K562 (cell line): Measurements from ENCODE around the gene LINGO3. TPM values are rescaled to one million over a fixed set of nuclear protein-coding genes. Genes with fewer than 3 reads are reported as not detected.

Experiments used
- CAMTA2 ChIP-seq: fragments of 250-450 bp; sonication (Bioruptor Pico); conservative IDR thresholded peaks from 2 replicates; pipeline ENCODE4 v1.5.1; 2022
- CHD4 ChIP-seq: fragments of 200-600 bp; sonication (generic); IDR thresholded peaks from 3 replicates; pipeline ENCODE4 v1.6.1; 2012; ENCODE audit warnings: low read depth, mild to moderate bottlenecking, mixed read lengths, low read length, inconsistent platforms; ENCODE audit not compliant: insufficient read depth, insufficient replicate concordance, poor library complexity, severe bottlenecking
- CREB1 ChIP-seq, 2 experiments: sonication (generic) in 1 of 2; formaldehyde crosslinking in 1 of 2; IDR thresholded peaks; 2 replicates each; pipeline versions ENCODE4 v1.6.1 to v1.8.0; 2012 to 2022; ENCODE audit warnings: inconsistent platforms in 1 of 2, mild to moderate bottlenecking in 1 of 2, missing genetic modification reagents in 1 of 2, moderate library complexity in 1 of 2
- ELF1 ChIP-seq: fragments of 200-800 bp; sonication (Bioruptor generic); IDR thresholded peaks from 2 replicates; pipeline ENCODE4 v1.6.1; 2016; ENCODE audit warnings: missing genetic modification characterization, missing compliant biosample characterization
- GABPA ChIP-seq: fragments of 200-800 bp; sonication (Bioruptor generic); conservative IDR thresholded peaks from 2 replicates; pipeline ENCODE4 v1.6.1; 2016; ENCODE audit warnings: low read depth, missing genetic modification characterization, missing compliant biosample characterization
- KAT7 ChIP-seq: sonication (generic); formaldehyde crosslinking; IDR thresholded peaks from 2 replicates; pipeline ENCODE4 v1.8.0; 2022; ENCODE audit warnings: missing genetic modification reagents, mild to moderate bottlenecking, borderline replicate concordance
- LARP7 ChIP-seq: fragments of 450-650 bp; IDR thresholded peaks from 2 replicates; pipeline ENCODE4 v1.6.1; 2016
- PBX2 ChIP-seq, 2 experiments: IDR thresholded peaks in 1 of 2; conservative IDR thresholded peaks in 1 of 2; 2 replicates each; pipeline ENCODE4 v1.6.1; 2016; ENCODE audit warnings: low read depth in 2 of 2, mild to moderate bottlenecking in 1 of 2, missing compliant biosample characterization in 1 of 2, missing genetic modification characterization in 1 of 2, moderate library complexity in 1 of 2
- RERE ChIP-seq: sonication (generic); formaldehyde crosslinking; IDR thresholded peaks from 2 replicates; pipeline ENCODE4 v1.8.0; 2023; ENCODE audit warnings: missing genetic modification reagents, mild to moderate bottlenecking, borderline replicate concordance
- SMARCC2 ChIP-seq: fragments of 450-650 bp; IDR thresholded peaks from 2 replicates; pipeline ENCODE4 v1.6.1; 2017; ENCODE audit warnings: antibody characterized with exemption, moderate library complexity, mild to moderate bottlenecking, low read depth
- TAF1 ChIP-seq: IDR thresholded peaks from 2 replicates; pipeline ENCODE4 v1.6.1; 2011; ENCODE audit warnings: mild to moderate bottlenecking, low read length, moderate library complexity; ENCODE audit not compliant: insufficient read depth, control insufficient read depth, severe bottlenecking; ENCODE audit errors: extremely low read depth
- TAF7 ChIP-seq: fragments of 450-650 bp; IDR thresholded peaks from 2 replicates; pipeline ENCODE4 v1.6.1; 2016; ENCODE audit warnings: missing genetic modification characterization, missing compliant biosample characterization
- ZBTB1 ChIP-seq: sonication (generic); formaldehyde crosslinking; IDR thresholded peaks from 2 replicates; pipeline ENCODE4 v1.8.1; 2023; ENCODE audit warnings: missing genetic modification reagents, low read depth, mild to moderate bottlenecking, borderline replicate concordance
- ZFPM2 ChIP-seq: fragments of 250-450 bp; sonication (Bioruptor Pico); IDR thresholded peaks from 2 replicates; pipeline ENCODE4 v1.5.1; 2022; ENCODE audit warnings: mild to moderate bottlenecking
- ZNF174 ChIP-seq: fragments of 250-450 bp; sonication (Bioruptor Pico); IDR thresholded peaks from 2 replicates; pipeline ENCODE4 v1.4.0; 2020; ENCODE audit warnings: mild to moderate bottlenecking
- ZNF175 ChIP-seq: fragments of 200-800 bp; sonication (Bioruptor generic); IDR thresholded peaks from 2 replicates; pipeline ENCODE4 v1.6.1; 2016; ENCODE audit warnings: low read depth, mild to moderate bottlenecking, missing genetic modification characterization, missing compliant biosample characterization
- ZNF224 ChIP-seq: sonication (generic); formaldehyde crosslinking; IDR thresholded peaks from 2 replicates; pipeline ENCODE4 v1.8.0; 2022; ENCODE audit warnings: mild to moderate bottlenecking, missing genetic modification reagents
- polyA plus RNA-seq, 8 experiments: library from polyadenylated mRNA; depleted of rRNA in 4 of 8; stranded (reverse) in 5 of 8; unstranded in 3 of 8; fragments of >200 nt; fragmentation: Nextera tagmentation in 2 of 8; fragmentation: Illumina TruSeq in 1 of 8; extraction: Ambion mirVana in 2 of 8; extraction: Trizol in 1 of 8; gene quantifications; 2 replicates each; pipeline versions ENCODE4 v1.2.1 to v1.2.3, GENCODE V29; 2011 to 2014; ENCODE audit warnings: inconsistent platforms in 1 of 8, missing spikeins in 1 of 8
- total RNA-seq, 7 experiments: library from RNA; depleted of rRNA in 6 of 7; stranded (reverse); fragments of >200 nt in 6 of 7; fragmentation: Illumina TruSeq in 2 of 7; extraction: Trizol in 2 of 7; gene quantifications; 2 replicates each; pipeline versions ENCODE4 v1.2.1 to v1.2.3, GENCODE V29; 2011 to 2021; ENCODE audit warnings: low replicate concordance in 1 of 7

The LINGO3 gene
- total and polyA plus RNA-seq, 9 of the 15 experiments (the other 6 are each of a cell fraction or from before 2014, with no cell fraction given), result 0.03 to 0.05 (median 0.03) TPM; not detected in 6

GRCh38 chr19:2273356-2274184 lies 34.4 kb downstream of the LINGO3 start (continued):
- TF ChIP-seq ZNF175, result no peak
- TF ChIP-seq SMARCC2, result no peak
- no peak for TF ChIP-seq KAT7 (CRISPR knock-in tag)
- TF ChIP-seq CREB1 (IDR thresholded peaks at IDR 0.05), result peak; percentile 46; the same call in 1 of the 2 replicates
- peak; percentile 65 for TF ChIP-seq CREB1 (CRISPR knock-in tag; IDR thresholded peaks at IDR 0.05)
- TF ChIP-seq ZFPM2, result no peak
- peak; percentile 95 for TF ChIP-seq CAMTA2 (CRISPR knock-in tag)
- no peak for TF ChIP-seq ZBTB1 (CRISPR knock-in tag)
- TF ChIP-seq LARP7, result 0 out of 2 replicates have a peak, but pooled peaks have one; percentile 23
- no peak for TF ChIP-seq RERE (CRISPR knock-in tag)
- peak; percentile 98 for TF ChIP-seq GABPA (tag)
- TF ChIP-seq TAF1, result no peak
- TF ChIP-seq PBX2 (CRISPR knock-in tag; IDR thresholded peaks at IDR 0.05; ENCODE audit: low read depth), result no peak
- TF ChIP-seq PBX2 (tag; conservative IDR thresholded peaks at IDR 0.05; ENCODE audit: low read depth), result no peak
- no peak for TF ChIP-seq TAF7 (tag)
- TF ChIP-seq CHD4, result no peak
- TF ChIP-seq ELF1 (tag), result peak; percentile 99
- no peak for TF ChIP-seq ZNF224
- TF ChIP-seq ZNF174 (CRISPR knock-in tag), result no peak
